ENCODE measurements around the gene DOCK1.

GRCh38 chr10:127467811-127468210, 562.6 kb downstream of the DOCK1 start:
- TF ChIP-seq, protein P1, sequence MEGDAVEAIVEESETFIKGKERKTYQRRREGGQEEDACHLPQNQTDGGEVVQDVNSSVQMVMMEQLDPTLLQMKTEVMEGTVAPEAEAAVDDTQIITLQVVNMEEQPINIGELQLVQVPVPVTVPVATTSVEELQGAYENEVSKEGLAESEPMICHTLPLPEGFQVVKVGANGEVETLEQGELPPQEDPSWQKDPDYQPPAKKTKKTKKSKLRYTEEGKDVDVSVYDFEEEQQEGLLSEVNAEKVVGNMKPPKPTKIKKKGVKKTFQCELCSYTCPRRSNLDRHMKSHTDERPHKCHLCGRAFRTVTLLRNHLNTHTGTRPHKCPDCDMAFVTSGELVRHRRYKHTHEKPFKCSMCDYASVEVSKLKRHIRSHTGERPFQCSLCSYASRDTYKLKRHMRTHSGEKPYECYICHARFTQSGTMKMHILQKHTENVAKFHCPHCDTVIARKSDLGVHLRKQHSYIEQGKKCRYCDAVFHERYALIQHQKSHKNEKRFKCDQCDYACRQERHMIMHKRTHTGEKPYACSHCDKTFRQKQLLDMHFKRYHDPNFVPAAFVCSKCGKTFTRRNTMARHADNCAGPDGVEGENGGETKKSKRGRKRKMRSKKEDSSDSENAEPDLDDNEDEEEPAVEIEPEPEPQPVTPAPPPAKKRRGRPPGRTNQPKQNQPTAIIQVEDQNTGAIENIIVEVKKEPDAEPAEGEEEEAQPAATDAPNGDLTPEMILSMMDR (IDR thresholded peaks at IDR 0.05; ENCODE audit: borderline replicate concordance, extremely low read depth, low read length, poor library complexity, severe bottlenecking), result no peak
- no peak for TF ChIP-seq EZH2 (IDR thresholded peaks at IDR 0.05; ENCODE audit: borderline replicate concordance, low read depth, low read length, severe bottlenecking)

Data from DND-41 (cell line).